GM23338 (cell line): Measurements from ENCODE around the gene SLC8A1. TPM values are rescaled to one million over a fixed set of nuclear protein-coding genes. Genes with fewer than 3 reads are reported as not detected.

Experiments used
- ATAC-seq: fragments of 200-7000 bp; cut with Tn5 transposase; 3 replicates; pipeline ENCODE4 v1.9.1; 2020
- DNase-seq: peaks from one replicate; pipeline ENCODE4 v3.0.0-alpha.2; 2015; ENCODE audit warnings: low spot score
- H2AFZ ChIP-seq: fragments of 200-600 bp; sonication (generic); 2 replicates; pipeline ENCODE4 v1.8.0; 2016; ENCODE audit warnings: antibody characterized with exemption, mild to moderate bottlenecking, moderate library complexity
- H3F3A ChIP-seq: fragments of 200-600 bp; sonication (generic); replicated peaks from 2 replicates; pipeline ENCODE4 v1.8.0; 2017; ENCODE audit warnings: antibody characterized with exemption, mixed run types, low read depth
- H3K27ac ChIP-seq: fragments of 200-600 bp; sonication (generic); 2 replicates; pipeline ENCODE4 v1.6.1; 2016; ENCODE audit warnings: low read depth
- H3K27me3 ChIP-seq: fragments of 200-600 bp; sonication (generic); 2 replicates; pipeline ENCODE4 v1.8.0; 2016; ENCODE audit warnings: mild to moderate bottlenecking, mixed run types, moderate library complexity; ENCODE audit not compliant: insufficient read depth
- H3K36me3 ChIP-seq: fragments of 200-600 bp; sonication (generic); 2 replicates; pipeline ENCODE4 v1.8.0; 2016; ENCODE audit warnings: mild to moderate bottlenecking; ENCODE audit not compliant: insufficient read depth
- H3K4me1 ChIP-seq: fragments of 200-600 bp; sonication (generic); 2 replicates; pipeline ENCODE4 v1.8.0; 2016; ENCODE audit warnings: mild to moderate bottlenecking, moderate library complexity; ENCODE audit not compliant: insufficient read depth
- H3K4me2 ChIP-seq: fragments of 200-600 bp; sonication (generic); 2 replicates; pipeline ENCODE4 v1.7.1; 2017; ENCODE audit warnings: mixed run types
- H3K4me3 ChIP-seq: fragments of 200-600 bp; sonication (generic); 2 replicates; pipeline ENCODE4 v1.6.1; 2016; ENCODE audit warnings: mixed run types
- H3K79me2 ChIP-seq: fragments of 200-600 bp; sonication (generic); replicated peaks from 2 replicates; pipeline ENCODE4 v1.8.0; 2017; ENCODE audit warnings: mild to moderate bottlenecking; ENCODE audit not compliant: insufficient read depth
- H3K9me2 ChIP-seq: fragments of 200-600 bp; sonication (generic); 2 replicates; pipeline ENCODE4 v1.8.0; 2017; ENCODE audit not compliant: insufficient read depth
- H4K20me1 ChIP-seq: fragments of 200-600 bp; sonication (generic); replicated peaks from 2 replicates; pipeline ENCODE4 v1.8.0; 2017; ENCODE audit warnings: mild to moderate bottlenecking; ENCODE audit not compliant: insufficient read depth
- H3K27ac Mint-ChIP-seq: 2 replicates; pipeline ENCODE4 v1.8.0; 2020; ENCODE audit warnings: inconsistent platforms, mild to moderate bottlenecking, moderate library complexity, mixed read lengths
- H3K27me3 Mint-ChIP-seq: 3 replicates; pipeline ENCODE4 v1.8.0; 2022; ENCODE audit warnings: low read depth, mild to moderate bottlenecking, moderate library complexity, mixed read lengths, inconsistent platforms; ENCODE audit not compliant: insufficient read depth, poor library complexity
- H3K36me3 Mint-ChIP-seq: 3 replicates; pipeline ENCODE4 v1.8.0; 2021; ENCODE audit warnings: low read depth, mild to moderate bottlenecking, inconsistent platforms, moderate library complexity, mixed read lengths
- H3K4me1 Mint-ChIP-seq: 3 replicates; pipeline ENCODE4 v1.8.0; 2020; ENCODE audit warnings: mild to moderate bottlenecking, inconsistent platforms, mixed read lengths
- H3K4me3 Mint-ChIP-seq: 3 replicates; pipeline ENCODE4 v1.8.0; 2021; ENCODE audit warnings: moderate library complexity, mild to moderate bottlenecking, inconsistent platforms, mixed read lengths
- H3K9me3 Mint-ChIP-seq: 3 replicates; pipeline ENCODE4 v1.8.0; 2020; ENCODE audit warnings: moderate library complexity, mild to moderate bottlenecking, inconsistent platforms, mixed read lengths
- CREB1 ChIP-seq: fragments of 250-450 bp; sonication (Bioruptor Pico); IDR thresholded peaks from 2 replicates; pipeline ENCODE4 v1.5.0; 2020; ENCODE audit warnings: low read depth, mild to moderate bottlenecking, moderate library complexity
- CTCF ChIP-seq, 2 experiments: fragments of 200-600 bp in 1 of 2; sonication (generic) in 1 of 2; conservative IDR thresholded peaks; 2 replicates each; pipeline versions ENCODE4 v1.5.1 to v1.6.1; 2016 to 2017; ENCODE audit warnings: antibody characterized with exemption in 2 of 2, low read depth in 2 of 2, mild to moderate bottlenecking in 2 of 2, moderate library complexity in 1 of 2
- ETS1 ChIP-seq: IDR thresholded peaks from 2 replicates; pipeline ENCODE4 v1.6.1; 2016; ENCODE audit warnings: antibody characterized with exemption
- EZH2 ChIP-seq: fragments of 200-600 bp; sonication (generic); IDR thresholded peaks from one replicate; pipeline ENCODE4 v1.8.0; 2017; ENCODE audit warnings: antibody characterized with exemption, mild to moderate bottlenecking, low read depth; ENCODE audit not compliant: unreplicated experiment
- EZH2phosphoT487 ChIP-seq: fragments of 200-600 bp; sonication (generic); IDR thresholded peaks from one replicate; pipeline ENCODE4 v1.8.1; 2018; ENCODE audit warnings: antibody characterized with exemption; ENCODE audit not compliant: unreplicated experiment
- JUNB ChIP-seq: IDR thresholded peaks from one replicate; pipeline ENCODE4 v1.6.1; 2016; ENCODE audit warnings: antibody characterized with exemption; ENCODE audit not compliant: unreplicated experiment
- NANOG ChIP-seq: IDR thresholded peaks from 2 replicates; pipeline ENCODE4 v1.6.1; 2016; ENCODE audit warnings: antibody characterized with exemption, borderline replicate concordance
- POLR2AphosphoS5 ChIP-seq: IDR thresholded peaks from 2 replicates; pipeline ENCODE4 v1.6.1; 2016; ENCODE audit warnings: antibody characterized with exemption, low read depth
- REST ChIP-seq: IDR thresholded peaks from one replicate; pipeline ENCODE4 v1.6.1; 2018; ENCODE audit warnings: antibody characterized with exemption; ENCODE audit not compliant: unreplicated experiment
- STAT1 ChIP-seq: IDR thresholded peaks from one replicate; pipeline ENCODE4 v1.6.1; 2016; ENCODE audit warnings: antibody characterized with exemption; ENCODE audit not compliant: unreplicated experiment
- ZNF114 ChIP-seq: fragments of 250-450 bp; sonication (Bioruptor Pico); IDR thresholded peaks from 2 replicates; pipeline ENCODE4 v1.5.0; 2020; ENCODE audit warnings: mild to moderate bottlenecking, moderate library complexity
- ZNF331 ChIP-seq: fragments of 250-450 bp; sonication (Bioruptor Pico); IDR thresholded peaks from 2 replicates; pipeline ENCODE4 v1.5.0; 2020; ENCODE audit warnings: low read depth, mild to moderate bottlenecking, moderate library complexity
- ZNF462 ChIP-seq: fragments of 250-450 bp; sonication (Bioruptor Pico); IDR thresholded peaks from 2 replicates; pipeline ENCODE4 v1.5.0; 2020; ENCODE audit warnings: mild to moderate bottlenecking, moderate library complexity
- polyA plus RNA-seq: library from polyadenylated mRNA; unstranded; fragments of >200 nt; fragmentation: Nextera tagmentation; extraction: Ambion mirVana; gene quantifications from 2 replicates; pipeline ENCODE4 v1.2.1, GENCODE V29; 2016
- total RNA-seq: library from RNA; depleted of rRNA; stranded (reverse); fragments of >200 nt; shearing (Covaris generic); gene quantifications from 2 replicates; pipeline ENCODE4 v1.2.3, GENCODE V29; 2014

SLC8A1 gene
- total and polyA plus RNA-seq, 2 experiments from 2014 or later = 2.5 to 3.3 TPM

- Histone ChIP-seq H3K36me3 (no peaks in the 10 kb centered on the region), H2AFZ (no peak overlapping the region), H3K79me2 (no peaks in the 10 kb centered on the region), H3K27ac (no peak overlapping the region), H4K20me1 (no peaks in the 10 kb centered on the region), H3K4me3 (no peak overlapping the region), H3K9me2 (0 out of 2 replicates have a peak, but pooled peaks cover 14% of the 10 kb centered on the region), H3K4me2 (no peak overlapping the region), H3K27me3 (no peaks in the 10 kb centered on the region), H3F3A (no peaks in the 10 kb centered on the region), H3K4me1 (no peaks in the 10 kb centered on the region)
- DNase-seq (no peak), ATAC-seq (no peak)
- Mint-ChIP-seq H3K4me3 (no peak overlapping the region), H3K36me3 (no peaks in the 10 kb centered on the region), H3K27ac (no peak overlapping the region), H3K4me1 (no peaks in the 10 kb centered on the region), H3K27me3 (peaks cover 2% of the 10 kb centered on the region), H3K9me3 (no peaks in the 10 kb centered on the region)
- TF ChIP-seq STAT1 (no peak), REST (no peak), POLR2AphosphoS5 (no peak), CREB1 (CRISPR knock-in tag) (no peak), EZH2 (no peak), ZNF331 (CRISPR knock-in tag) (no peak), JUNB (no peak), CTCF (conservative IDR thresholded peaks at IDR 0.05; ENCODE audit: low read depth in 2 of 2) (no peak), ETS1 (no peak), EZH2phosphoT487 (no peak), NANOG (no peak), ZNF462 (CRISPR knock-in tag) (no peak), ZNF114 (CRISPR knock-in tag) (no peak)
Observed at GRCh38 chr2:40158781-40159180, 293.1 kb downstream of the SLC8A1 start.
